HPDE6-E6E7 (cell line): ENCODE measurements around the gene TFAP2E.

Source experiments
- DNase-seq: peaks from one replicate; pipeline ENCODE4 v3.0.0; 2011; ENCODE audit warnings: missing footprints; ENCODE audit errors: extremely low spot score

Gene TFAP2E

GRCh38 chr1:35573198-35574124 is at the start of gene TFAP2E:
TFAP2E (plus strand) TSS chr1:35573314; CDS start chr1:35573578, 264 bp downstream.
- DNase-seq: peak; percentile 44

DNA sequence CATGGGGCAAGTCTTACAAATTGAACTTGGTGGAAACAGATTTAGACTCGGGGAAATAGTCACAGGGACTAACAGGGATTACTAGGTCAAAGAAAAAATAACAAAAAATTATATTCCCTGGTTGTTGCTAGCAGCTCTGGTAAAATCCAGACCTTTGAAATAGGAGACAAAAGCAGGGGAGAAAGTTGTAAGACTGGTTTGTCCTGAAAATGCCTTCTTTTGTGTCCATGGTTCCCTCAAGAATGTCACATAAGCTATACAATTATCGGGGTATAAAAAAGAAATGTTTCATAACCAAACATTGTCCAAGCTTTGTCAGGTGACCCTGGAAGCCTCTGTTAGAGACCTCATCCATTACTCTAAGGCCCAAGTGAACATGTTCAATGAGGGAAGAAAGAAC is 49.0 kb upstream of the TFAP2E start:
- DNase-seq: no peak

DNA sequence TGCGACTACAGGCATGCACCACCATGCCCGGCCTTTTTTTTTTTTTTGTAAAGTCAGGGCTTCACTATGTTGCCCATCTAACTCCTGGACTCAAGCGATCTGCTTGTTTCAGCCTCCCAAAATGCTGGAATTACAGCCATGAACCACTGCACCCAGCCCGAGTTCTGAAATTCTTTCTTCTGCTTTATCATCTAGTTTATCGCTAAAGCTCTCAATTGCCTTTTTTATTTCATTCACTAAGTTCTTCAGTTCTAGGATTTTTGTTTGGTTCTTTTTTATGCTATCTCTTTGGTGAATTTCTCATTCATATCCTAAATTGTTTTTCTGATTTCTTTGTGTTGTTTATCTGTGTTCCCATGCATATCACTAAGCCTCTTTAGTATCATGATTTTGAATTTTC is 42.9 kb upstream of the TFAP2E start:
- no peak for DNase-seq

DNA sequence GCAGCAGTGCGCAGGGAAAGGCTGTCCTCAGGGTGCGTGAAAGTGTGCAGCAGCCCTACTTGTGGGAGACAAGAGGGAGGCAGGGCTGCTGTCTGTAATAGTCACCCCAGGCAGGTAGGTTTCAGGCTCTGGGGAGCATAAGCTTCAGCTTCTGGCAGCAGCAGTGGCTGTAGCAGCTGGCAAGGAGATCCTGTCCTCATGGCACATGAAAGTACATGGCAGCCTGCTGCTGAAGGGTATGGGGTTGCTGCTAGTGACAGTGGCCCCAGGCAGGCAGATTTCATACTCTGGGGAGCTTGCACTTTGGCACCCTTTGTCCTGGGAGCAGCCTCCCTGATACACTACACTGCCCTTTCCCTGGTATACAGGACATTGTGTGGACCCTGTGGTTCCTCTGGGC is 42.2 kb upstream of the TFAP2E start:
- DNase-seq: no peak

DNA sequence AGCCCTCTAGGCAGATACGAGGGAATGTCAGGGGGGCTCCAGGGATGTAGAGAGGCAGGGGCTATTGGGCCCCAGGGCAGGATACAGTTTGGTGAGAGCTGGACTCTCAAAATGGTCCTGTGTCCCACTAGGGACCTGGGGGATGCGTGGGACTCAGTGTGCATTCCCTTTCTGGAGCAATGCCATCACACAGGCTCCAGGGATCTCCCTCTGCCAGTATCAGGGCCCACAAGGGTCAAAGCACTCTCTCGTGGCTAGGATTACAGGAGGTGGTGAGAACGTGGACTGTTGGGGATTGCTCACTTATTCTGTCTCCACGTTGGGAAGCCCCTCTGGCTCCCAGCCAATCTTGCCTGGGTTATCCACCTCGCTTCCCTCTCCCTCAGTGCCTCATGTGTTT is 41.7 kb upstream of the TFAP2E start:
- DNase-seq: no peak

DNA sequence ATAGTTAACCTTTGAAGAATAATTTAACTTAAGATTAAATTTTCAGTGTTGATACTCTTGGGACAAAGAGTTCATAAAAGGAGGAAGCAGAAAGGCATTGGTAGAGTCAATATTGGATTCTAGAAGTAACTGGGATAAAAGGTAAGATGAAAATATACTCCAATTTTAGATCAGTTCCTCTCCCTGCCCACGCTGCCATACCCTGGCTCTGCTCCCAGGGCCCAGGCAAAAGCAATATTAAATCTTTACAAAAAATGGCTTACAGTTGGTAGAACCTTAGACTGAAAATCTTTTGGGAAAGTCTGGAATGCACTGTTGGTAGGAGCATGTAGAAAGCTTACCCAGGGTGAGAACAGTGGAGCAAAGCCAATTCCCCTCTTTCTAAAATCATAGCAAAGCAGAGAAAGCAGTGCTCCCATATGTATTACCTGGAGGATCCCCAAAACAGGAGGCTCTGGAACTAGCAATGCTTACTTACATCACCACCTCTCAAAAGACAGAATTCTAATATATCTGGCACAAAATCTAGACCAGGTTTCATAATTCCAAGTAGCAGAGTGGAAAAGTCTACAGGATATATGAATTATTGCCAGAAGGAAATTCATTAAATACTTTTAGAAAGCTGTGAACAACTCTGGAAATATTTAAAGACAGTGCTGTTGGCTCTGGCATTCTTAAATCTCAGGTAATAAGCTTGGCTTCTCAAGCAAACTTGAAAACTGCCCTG is 40.5 kb upstream of the TFAP2E start:
- no peak for DNase-seq

DNA sequence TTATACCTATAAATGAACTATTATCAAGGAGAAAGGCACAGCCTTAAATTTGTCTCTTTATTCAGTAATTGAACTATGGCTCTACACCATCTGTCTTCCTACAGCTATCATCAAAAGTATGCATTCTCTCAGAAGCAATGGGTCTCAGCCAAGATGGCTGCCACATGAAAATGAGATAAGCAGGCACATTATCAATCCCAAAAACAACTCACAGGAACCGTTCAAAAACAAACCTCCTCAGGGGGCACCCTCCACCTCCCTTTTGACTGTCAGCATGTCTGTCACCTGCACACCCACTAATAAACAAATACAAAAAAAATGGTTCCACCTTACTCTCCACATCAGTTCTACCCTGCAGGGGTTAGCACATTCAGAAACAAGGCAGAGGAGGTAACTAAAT is 39.5 kb upstream of the TFAP2E start:
- no peak for DNase-seq

DNA sequence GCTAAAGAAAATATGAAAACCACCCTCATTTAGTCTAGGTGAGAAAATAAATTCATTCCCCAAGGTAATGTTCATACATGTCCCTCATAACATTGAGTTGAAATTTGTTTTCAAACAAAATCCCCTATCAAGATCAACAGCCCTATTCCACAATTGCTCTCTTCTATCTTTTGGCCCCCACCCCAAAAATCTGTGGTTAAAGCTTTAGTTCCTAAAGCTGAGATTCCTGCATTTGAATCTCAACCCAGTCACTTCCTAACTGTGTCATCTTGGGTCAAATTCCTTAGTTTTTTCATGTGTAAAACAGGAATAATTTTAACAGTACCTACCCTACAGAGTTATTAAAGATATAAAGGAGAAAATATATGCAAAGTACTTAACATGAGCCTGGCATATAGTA is 37.9 kb upstream of the TFAP2E start:
- DNase-seq: no peak

DNA sequence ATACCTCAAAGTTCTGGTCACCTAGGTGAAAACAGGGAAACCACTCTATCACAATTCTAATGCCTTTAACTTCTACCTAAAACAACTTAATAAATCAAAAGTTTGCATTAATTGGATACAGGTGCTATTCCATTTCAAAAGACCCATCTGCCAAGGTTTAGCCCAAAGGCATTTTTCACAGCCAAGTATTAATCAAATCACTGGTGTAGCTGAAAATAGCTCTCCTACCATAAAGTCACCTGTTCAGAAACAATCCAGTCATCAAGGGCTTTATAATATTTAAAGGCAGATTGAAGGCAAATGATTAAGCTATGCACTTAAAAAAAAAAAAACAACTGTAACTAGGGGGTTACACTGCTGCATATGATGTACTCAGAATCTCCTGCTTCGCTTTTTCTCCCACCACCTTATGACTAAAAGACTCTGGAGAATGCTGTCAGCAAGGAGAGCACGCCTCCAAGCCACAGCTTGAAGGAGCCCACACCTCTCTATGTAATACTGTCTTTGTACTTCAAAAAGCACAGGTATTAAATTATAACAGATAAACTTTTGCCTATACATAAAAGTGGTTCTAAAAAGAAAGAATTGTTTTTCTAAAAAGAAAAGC is 36.5 kb upstream of the TFAP2E start:
- DNase-seq: no peak

- DNase-seq: no peak
These were observed 35.3 kb upstream of the TFAP2E start for GRCh38 chr1:35537806-35538205.

GRCh38 chr1:35539073-35539823 is 33.9 kb upstream of the TFAP2E start:
- no peak for DNase-seq

- DNase-seq: no peak
These were observed 33.3 kb upstream of the TFAP2E start for GRCh38 chr1:35539824-35540261.

DNA sequence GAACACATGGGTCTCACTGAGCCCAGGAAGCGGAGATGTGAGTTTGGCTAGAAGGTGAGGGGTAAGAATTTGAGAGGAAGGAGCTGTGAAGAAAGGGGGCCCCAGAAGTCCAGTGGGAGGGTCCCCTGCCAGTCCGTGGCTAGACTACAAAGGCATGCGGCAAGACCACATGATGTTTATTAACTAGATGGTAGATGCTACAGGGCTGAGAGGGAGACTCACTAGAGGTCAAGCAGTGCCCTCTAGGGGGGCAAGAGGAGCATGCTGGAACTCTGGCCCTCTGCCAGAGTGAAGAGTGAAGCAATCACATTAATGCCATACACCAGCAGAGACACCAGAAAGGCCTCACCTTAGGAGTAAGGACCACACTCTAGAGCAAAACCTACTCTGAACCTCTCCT is 28.1 kb upstream of the TFAP2E start:
- no peak for DNase-seq

GRCh38 chr1:35546614-35547013 is 26.5 kb upstream of the TFAP2E start:
- DNase-seq: no peak

- DNase-seq: no peak
These were observed 19.3 kb upstream of the TFAP2E start for GRCh38 chr1:35553851-35554250.

GRCh38 chr1:35554266-35555211 is 18.6 kb upstream of the TFAP2E start:
- DNase-seq: no peak

DNA sequence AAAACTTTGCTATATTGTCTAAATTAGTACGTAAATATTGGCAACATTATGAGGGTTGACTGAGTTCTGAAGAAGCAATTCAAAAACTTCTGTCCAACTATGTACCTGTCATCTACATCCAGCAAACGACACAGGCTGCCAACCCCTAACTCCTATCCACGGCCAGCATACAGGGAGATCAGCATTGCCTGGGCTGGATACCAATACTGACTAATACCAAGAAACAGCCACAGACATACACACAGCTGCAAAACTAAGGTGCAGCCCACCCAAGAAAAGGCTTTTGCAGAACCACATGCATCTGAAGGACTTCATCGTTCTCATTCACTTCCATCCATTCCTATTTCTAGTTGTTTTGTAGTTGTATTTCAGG is 17.9 kb upstream of the TFAP2E start:
- DNase-seq: no peak

DNA sequence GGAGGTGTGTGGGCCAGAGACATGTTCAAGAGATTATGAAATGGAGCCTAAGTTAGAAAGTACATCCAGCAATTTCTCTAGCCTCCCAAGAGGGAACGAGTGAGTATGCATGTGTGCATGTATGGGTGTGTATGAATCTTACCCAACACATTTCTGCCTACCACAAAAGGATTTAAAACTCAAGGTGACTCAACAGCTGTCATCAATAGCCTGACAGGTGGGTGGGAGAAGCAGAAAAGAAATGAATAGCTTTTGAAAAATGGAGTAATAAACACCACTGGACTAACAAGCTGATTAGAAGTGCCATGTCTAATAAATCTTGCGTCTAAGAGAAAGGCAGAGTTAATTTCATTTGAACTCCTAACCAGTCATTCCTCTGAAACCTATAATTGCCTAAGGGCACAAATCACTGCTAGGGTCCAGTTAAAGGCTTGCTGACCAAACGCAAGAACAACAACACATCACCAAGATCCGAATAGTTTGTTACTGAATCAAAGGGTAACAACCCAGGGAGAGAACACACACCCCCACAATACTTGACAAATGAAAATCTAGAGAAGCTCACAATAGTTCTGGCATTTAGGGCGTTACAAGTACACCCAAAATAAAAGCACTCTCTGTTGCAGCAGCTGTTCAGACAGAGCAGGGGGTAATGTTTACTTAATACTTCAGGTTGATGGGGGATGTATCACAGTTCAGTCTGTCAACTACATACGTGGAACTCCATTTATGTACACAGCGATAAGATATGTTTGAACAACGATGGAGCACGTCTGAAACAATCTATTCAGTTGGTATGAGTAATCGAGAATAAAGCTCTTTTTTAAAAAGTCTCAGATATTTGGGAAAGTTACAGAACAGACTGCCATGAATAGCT is 17.3 kb upstream of the TFAP2E start:
- peak; percentile 80 for DNase-seq

- no peak for DNase-seq
These were observed 16.5 kb upstream of the TFAP2E start for GRCh38 chr1:35556484-35557117.
